Activated gamma-delta T cell treated with Interleukin-2 at 50 U/mL for 16 hours (primary cell): ENCODE results near the gene ZIM2.

Source experiments
- DNase-seq: peaks from one replicate; pipeline ENCODE4 v3.0.0-alpha.2; 2020

ZIM2 gene

DNA sequence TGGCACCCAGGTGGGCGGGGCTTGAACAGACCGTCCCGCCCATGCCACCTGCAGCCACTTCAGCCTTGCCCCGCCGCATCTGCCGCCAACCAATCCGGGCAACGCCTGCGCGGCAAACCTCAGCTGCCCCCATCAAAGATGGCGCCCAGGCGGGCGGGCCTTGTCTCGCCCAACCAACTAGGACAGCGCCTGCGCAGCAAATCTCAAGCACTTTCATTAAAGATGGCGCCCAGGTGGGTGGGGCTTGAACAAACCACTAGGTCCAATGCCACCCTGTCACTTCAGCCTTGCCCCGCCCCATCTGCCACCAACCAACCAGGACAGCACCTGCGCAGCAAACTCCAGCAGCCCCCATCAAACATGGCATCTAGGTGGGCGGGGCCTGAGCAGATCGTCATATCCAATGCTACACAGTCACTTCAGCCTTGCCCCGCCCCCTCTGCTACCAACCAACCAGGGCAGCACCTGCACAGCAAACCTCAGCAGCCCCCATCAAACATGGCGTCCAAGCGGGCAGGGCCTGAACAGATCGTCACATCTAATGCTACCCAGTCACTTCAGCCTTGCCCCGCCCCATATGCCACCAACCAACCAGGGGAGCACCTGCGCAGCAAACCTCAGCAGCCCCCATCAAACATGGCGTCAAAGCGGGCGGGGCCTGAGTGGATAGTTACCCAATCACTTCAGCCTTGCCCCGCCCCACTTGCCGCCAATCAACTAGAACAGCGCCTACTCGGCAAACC, 1.4 kb downstream of the ZIM2 start:
- DNase-seq = peak; percentile 8

DNA sequence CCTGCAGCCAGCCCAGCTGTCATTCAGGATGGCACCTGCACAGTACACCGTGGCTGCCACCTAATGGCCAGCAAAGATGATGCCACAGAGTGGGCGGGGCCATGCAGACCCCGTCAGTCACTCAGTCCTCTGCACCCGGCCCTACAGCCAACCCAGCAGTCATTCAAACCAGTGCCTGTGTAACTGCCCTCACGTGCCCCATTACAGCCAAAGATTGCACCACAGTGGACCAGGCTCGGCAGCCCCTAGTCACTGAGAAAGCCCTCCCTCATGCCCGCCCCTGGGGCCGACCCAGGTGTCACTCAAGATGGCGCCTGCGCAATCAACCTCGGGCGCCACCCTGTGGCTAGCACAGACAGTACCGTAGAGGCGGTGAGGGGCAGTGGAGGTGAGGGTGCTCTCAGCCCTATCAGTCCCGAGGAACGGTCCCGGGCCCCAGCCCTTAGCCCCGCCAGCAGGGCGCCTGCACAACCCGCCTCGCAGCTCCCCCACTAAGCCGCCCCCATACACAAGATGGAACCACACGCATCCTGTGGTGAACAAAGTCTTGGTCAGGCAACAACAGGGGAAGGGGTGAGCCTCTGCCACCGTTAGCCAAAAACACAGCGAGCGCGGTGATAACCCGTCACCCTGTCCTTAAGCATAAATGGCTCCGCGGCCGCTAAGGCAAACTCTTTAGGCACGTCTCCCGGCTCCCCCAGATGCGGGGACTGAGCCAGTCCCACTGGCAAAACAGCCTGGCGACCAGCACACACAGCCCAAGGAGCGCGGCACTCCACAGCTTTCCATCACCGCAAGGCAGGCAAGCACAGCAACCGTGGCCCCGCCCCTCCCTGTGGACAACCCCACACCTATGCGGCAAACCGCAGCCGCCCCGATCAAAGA, 2.3 kb downstream of the ZIM2 start:
- no peak for DNase-seq

DNA sequence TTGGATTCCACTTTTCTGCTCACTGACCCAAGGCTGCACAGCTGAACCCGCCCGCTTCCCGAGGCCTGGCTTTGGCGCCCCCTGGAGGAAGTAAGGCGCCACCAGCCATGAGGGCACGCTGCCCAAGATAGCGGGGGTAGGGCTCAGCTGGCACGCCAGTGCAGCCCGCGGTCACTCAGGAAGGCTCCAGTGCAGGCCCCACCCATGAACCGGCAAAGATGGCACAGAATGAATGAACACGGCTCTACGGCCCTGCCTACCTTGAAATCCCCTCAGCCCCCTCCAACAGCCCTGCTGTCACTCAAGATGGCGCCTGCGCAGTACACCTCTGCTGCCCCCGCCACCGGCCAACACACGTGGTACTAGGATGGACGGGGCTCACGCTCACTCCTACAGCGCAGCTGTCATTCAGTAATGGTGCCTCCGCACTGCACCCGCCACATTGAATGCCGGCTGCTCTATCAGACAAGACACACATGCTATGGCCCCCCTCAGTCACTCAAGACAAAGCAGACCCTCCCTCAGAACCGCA, 3.0 kb downstream of the ZIM2 start:
- no peak for DNase-seq

DNA sequence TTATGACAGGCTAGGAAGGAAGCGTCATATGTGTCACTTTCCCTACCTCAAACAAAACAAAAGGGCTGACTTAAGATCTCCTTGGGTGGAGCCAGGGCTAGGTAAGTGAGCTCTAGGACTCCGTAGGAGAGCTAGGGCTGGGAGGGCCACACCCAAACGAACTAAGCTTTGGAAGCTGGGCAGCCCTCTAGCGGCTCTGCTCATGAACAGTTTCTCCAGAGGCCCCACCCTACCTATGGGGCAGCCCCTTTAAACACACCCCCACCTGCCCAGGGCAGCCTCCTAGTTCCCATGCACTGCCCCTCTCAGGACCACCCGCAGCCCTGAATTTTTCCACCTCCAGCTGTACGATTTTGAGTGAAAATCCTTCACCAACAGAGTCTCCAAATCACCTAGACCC, 3.5 kb downstream of the ZIM2 start:
- DNase-seq = no peak

DNA sequence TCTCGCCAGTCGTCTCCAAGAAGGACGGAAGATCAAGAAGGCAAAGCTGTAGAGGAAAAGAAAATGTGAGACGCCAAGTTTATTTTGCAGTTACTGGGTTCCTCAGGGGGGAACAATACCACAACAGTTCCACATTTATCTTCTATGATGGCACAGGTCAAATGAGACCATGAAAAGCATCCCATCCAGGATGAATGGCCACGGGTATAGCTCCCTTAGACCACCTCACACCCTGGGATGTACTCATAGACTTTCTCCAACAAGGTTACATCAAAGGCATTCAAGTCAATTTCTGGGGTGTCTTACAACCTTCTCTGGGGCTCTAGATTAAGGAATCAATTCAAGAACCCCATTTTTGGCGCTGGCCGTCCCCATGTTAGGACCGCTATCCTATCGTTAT, 4.5 kb downstream of the ZIM2 start:
- DNase-seq = no peak

DNA sequence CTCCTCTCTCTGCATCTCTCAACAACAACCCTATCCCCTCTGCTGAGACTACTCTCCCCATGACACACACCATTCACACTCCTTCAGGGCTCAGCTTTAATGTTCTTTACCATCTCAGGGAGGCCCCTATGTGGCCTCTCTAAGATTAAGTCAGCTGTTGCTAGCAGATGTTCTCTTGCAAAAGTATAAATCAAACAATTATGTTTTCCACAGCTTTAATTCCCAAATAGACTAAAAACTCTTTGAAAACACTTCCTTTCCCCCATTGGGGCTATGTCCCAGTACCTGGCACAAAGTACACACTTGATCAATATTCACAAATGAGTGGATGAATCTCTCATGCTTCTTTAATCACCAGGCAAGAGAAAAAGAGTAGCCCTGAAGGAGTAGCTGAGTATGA, 5.1 kb downstream of the ZIM2 start:
- no peak for DNase-seq

DNA sequence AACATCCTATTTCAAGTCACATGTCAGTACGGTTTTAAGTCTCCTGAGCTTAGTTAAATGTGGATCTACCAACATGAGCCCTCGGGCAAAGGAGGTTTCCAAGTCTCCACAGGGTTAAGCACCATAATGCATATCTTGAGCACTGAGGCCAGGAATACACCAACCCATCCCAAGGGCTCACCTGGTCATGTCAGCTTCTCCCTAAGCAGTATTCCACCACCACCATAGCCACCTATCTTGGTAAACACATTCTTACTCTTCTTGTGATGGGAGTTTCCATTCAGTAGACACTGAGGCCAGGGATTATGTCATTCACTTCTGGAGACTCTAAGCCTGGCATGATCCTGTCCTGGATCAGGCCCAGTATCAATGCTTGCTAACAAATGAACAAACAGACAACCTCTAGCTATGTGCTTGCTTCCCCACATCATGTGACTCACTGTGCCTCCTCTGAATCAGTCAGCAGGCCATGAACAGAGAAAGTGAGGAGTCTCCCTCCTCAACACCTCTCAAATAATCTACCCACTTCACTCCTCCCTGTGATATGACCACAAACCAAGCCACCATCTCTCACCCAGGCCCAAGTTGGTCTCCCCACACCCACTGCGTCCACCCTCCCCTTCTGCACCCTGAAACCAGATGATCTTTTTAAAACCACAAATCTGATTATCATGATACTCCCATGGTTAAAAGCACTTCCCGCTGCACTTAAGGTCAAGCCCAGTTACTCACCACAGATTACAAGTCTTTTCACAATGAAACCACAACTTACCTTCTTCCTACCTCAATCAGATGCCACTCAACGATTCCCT, 5.8 kb downstream of the ZIM2 start:
- DNase-seq = no peak

DNA sequence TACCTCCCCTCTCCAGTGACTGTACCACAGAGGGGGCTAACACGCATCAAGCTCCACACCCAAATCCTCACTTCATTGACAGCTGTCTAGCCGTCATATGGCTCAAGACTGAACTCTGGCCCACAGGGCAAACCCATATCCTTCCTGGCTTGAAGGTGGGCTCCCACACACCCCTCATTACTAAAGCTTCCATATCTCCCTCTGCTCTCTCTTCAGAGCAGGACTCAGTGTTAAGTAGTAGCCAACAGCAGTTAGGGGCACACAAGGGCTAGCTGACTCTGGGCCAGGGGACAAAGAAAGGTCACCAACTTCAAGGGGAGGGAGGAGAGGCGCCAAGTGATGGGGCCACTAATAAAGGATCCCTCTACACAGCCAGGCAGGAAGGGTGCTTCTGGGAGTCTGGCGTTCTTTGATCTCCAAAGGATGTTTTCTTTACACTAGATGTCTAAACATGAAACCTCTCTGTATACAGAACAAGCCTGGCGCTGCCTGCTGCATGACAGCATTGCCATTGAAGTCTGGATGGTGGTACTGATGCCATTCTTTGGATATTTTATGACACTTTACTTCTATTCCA, 8.1 kb downstream of the ZIM2 start:
- no peak for DNase-seq

DNA sequence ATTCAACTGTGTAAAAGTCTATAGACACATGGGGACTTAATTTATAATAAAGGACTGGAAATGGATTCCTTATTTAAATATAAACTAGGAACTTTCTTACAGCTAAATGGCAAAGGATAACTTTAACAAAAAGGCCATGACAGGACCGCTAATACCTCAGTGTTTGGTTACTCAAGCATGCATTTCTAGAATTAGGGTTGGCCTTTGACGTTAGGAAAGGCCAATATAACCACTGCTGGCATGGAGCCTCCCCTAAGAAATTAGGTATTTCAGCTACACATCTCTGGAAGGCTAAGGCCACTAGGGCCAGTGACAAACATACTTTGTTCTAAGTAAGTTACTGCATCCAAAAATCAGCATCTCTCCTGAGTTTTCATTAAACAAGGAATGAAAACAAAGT, 9.3 kb downstream of the ZIM2 start:
- no peak for DNase-seq

DNA sequence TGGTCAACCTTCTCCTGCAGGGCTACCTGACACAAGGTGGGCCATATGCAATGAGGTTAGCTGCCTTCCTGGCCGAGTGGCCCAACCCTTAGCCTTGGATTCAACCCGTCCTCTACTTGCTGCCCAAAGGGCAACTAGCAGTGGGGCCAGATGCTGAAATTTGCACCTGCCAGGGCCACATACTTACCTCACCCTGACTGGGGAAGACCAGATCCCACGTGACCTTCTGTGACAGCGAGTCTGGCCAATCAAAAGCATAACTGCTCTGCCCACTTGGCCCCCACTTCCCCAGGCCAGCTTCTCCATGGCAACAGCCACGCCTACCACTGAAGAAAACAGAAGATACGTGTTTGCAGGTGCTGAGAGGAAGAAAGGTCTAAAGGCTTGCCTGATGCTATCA, 10.9 kb downstream of the ZIM2 start:
- no peak for DNase-seq

DNA sequence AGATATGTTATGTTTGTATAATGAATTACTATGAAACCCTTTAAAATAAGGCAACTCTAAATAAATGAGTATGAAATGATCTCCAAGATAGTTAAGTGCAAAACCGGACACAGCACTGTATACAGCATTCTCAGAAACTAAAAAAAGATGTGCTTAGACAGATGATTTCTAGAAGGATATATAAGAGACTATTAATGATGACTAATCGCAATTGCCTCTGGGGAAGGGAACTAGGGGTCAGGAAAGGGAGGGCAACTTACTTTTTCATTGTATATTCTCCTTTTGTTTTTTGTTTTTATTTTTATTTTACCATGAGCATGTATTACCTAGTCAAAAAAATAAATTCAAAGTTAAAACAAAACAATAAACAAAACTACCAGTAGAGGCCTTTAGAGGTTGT, 12.8 kb downstream of the ZIM2 start:
- no peak for DNase-seq

DNA sequence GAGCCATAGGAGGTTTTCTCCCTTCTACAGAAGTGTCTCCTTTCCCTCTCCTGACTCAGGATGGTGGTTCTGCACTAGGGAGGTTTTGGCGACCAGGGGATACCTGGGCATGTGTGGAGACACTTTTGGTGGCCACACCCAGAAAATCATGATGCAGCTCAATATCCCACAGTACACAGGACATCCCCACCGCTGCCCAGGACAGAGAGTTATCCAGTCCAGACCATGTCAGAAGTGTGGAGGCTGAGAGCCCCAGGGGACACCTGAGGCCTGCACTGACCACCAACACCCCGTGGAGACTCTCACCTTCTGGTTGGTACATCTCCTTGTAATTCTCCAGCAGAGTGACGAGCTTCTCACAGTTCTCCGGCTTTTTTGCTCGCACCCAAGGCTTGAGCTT, 16.6 kb downstream of the ZIM2 start:
- DNase-seq = no peak

DNA sequence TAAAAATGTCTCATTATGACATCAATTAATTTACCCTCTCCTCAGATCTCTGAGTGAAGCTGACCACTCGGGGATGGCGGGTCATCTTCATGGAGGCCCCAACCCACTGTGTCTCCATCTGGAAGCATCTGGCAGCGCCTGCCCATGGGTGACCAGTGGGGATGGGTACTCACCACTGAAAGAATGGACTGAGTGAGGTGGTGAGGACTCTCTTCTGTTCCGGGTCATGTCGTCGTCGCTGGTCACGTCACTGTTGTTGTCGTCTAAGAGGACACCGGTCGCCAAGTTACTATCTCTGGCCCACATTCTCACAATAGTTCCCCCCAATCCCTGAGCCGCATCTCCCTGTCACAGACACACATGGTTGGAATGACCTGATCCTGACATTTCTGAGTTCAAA, 17.1 kb downstream of the ZIM2 start:
- DNase-seq = no peak

DNA sequence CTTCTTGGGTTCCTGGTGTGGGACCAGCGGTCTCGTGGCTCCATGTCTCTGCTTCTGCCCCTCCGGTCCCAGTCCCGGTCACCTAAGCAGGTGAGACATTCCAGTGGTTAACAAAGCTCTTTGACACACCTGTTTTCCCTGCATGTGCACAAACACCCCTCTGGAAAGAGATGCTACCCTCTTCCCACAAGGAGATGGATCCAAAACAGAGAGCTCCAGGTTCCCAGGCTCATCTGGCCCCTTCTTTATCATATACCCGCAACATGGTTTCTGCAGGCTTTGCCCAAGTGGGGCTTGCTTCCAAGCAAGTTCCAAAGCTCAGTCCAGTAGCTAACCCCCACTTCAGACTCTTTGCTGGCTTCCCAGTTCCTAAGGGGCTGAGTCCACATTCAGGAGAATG, 17.8 kb downstream of the ZIM2 start:
- no peak for DNase-seq

DNA sequence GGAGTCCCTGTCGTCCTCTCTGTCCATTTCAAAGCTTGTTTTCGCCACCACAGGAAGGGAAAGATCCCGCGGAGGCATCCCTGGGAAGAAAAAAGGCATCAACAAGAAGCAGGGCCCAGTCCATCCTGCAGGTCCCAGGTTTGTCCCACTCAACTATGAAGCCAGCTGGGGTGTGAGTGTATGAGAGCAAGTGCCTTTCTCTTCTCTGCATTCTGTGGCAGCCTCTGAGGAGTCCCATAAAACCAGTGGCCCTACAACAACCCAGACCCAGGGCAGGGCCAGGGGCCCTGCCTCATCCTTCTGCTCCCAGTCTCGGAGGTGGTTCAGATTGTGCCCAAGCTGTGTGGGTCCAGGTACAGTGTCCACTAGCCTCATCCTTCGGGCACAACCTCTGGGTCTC, 18.9 kb downstream of the ZIM2 start:
- no peak for DNase-seq

DNA sequence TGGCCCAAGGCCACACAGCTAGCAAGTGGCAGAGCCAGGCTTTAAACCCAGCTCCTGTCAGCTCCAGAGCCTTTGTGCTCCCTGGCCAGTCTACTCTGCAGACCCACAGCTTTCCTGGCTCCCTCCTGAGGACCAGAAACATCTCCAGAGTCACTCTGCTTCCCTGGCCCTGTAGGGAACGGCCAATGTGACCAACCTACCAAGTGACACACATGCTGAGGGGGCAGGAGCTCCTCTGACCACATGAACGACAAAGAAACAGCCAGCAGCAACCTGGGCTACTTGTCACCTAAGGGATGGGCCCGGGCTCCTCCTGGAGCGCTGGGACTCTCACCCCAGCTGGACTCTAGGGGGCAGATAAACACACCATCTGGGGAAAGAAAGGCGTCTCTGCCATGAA, 19.3 kb downstream of the ZIM2 start:
- DNase-seq = no peak

DNA sequence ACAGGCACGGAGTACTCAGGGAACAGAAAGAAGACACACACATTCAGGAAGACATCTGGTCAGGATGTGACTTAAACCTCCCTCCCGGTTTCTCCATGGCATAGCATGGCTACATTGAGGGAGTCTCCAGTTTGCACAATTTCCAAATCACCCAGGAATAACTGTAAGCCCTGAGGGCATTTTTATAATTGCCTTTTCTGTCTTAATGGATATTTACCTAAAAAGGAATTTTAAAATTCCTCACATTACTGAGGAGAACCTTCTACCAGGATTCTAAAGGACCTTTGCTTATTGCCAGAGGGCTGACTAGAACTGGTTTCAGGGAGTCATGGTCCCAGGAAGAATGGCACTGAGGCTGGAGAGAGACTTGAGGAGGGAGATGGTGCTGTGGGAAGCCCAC, 21.4 kb downstream of the ZIM2 start:
- no peak for DNase-seq

DNA sequence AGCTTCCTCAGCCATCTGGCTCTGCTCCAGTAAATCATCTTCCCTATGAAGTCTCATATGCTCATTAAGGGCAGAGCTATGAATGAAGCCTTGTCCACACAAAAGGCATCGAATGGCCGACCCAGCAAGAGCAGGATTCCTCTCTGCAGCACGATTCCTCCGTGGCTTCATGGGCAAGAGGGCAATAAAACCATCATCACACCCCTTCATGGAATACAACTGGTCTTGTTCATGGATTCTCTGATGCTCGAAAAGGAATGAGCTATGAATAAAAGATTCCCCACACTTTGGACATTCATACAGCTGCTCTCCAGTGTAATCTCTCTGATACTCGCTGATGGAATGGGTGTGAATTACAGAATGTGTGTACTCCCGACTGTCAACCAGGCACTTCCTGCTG, 25.9 kb downstream of the ZIM2 start:
- no peak for DNase-seq

DNA sequence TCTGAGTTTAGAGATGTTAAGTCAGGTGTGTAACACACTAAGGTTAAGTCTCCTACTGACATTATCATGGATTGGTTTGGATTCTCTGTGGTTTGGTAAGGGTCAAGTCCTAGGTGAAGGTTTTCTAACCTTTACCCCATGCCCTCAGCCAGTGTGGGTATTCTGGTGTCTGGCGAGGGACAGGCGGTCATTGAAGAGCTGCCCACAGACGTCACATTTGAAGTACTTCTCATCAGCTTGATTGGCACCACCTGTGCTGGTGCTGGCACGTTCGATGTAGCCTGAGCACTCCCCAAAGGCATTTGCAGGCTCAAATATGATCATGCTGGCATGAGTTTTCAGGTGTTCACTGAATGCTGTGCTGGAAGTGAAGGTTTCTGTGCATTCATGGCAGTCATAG, 27.0 kb downstream of the ZIM2 start:
- no peak for DNase-seq

DNA sequence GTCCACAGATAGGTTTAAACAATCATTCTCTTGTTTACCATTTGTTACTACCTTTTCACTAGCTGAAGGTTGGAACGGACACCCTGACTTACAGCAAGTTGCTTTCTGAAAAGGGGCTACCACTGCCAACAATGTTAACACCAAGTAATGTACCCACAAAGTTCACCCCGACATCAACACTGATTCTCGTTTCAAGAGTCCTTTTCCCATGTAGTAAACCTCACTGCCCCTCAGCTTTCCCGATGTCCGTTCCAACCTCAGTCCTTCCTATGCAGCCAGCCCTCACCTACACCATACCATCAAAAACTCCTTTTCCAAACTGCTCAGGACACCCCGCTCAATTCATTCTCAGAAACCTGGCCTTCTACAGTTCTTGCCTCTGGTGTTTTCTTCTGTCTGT, 29.0 kb downstream of the ZIM2 start:
- no peak for DNase-seq

DNA sequence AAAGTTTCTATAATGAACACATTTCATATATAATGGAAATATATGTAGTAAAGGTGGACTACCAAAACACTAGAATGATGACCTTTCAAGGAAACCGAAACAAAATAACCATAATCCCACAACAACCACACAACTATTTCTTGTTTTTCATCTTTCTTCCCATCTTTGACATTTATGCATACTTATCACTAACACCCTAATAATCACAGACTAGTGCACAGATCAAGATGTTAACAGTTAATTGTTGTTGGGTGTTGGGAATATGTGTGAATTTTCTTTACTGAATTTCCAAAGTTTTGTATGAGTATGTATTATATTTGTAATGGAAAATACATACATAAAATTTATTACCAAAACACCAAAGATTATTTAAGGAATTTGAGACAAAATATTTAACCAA, 30.3 kb downstream of the ZIM2 start:
- no peak for DNase-seq

DNA sequence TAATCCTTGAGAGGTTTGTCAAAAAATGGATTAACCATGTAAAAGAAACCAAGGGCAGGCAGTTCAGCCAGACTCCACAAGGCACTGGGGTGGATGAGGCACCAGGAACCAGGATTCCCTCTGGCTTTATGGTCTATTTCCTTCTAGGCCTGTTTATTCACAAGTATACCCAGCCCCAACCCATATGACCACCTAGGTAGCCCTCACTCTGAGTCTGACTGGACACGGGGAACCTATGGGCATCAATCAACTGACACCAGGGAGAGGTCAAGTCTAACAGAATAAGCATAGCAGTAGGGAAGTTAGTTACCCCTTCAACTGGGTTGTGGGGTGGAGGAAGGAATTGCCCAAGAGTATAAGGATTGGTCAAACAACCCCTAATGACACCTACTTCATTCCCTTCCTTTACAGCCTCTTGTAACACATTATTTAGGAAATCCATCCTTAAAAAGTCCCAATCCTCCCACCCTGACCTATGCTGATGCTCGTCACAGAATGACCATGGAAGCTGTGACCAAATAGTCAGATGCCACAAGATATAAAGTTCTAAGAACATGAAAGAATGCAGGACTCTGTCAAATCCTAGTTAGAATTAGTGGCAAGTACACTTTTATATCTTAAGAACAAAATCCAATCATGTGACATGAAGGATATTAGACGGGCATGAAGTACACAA, 31.7 kb downstream of the ZIM2 start:
- no peak for DNase-seq
